ENCODE measurements around the gene TMEM198.

- no peak for TF ChIP-seq CTCF (conservative IDR thresholded peaks at IDR 0.05 in 1 of 2, IDR thresholded peaks at IDR 0.05 in 1 of 2; ENCODE audit: extremely low read depth in 1 of 2, insufficient read depth in 1 of 2, low read depth in 1 of 2, low read length in 2 of 2)
- TF ChIP-seq EZH2 (IDR thresholded peaks at IDR 0.05; ENCODE audit: borderline replicate concordance, low read length), result no peak
Measured at GRCh38 chr2:219511547-219512325, 32.1 kb upstream of the TMEM198 start.
